SH-SY5Y (cell line): ENCODE results near the gene OR14C36.

Experiments used
- GATA2 ChIP-seq: IDR thresholded peaks from 2 replicates; pipeline ENCODE4 v1.6.1; 2011; ENCODE audit warnings: mild to moderate bottlenecking, low read depth, low read length
- GATA3 ChIP-seq: IDR thresholded peaks from 2 replicates; pipeline ENCODE4 v1.6.1; 2011; ENCODE audit warnings: low read depth, mild to moderate bottlenecking, low read length, moderate library complexity

GRCh38 chr1:248359415-248359814 is 10.8 kb downstream of the OR14C36 start:
- TF ChIP-seq GATA3: no peak
- no peak for TF ChIP-seq GATA2
